MM.1S (cell line): Measurements from ENCODE around the gene DHRS11.

Experiments used
- DNase-seq: peaks from one replicate; pipeline ENCODE4 v3.0.0-alpha.2; 2015
- H2AFZ ChIP-seq: fragments of 300-600 bp; sonication (generic); 2 replicates; pipeline ENCODE4 v1.6.0; 2016; ENCODE audit warnings: antibody characterized with exemption, low read length
- H3F3A ChIP-seq: fragments of 300-600 bp; sonication (generic); 2 replicates; pipeline ENCODE4 v1.6.1; 2016; ENCODE audit warnings: mild to moderate bottlenecking, antibody characterized with exemption, low read length, moderate library complexity, mixed read lengths; ENCODE audit not compliant: insufficient read depth
- H3K27ac ChIP-seq: fragments of 300-600 bp; sonication (generic); 2 replicates; pipeline ENCODE4 v1.5.1; 2016; ENCODE audit warnings: mild to moderate bottlenecking, low read length
- H3K27me3 ChIP-seq: fragments of 300-600 bp; sonication (generic); replicated peaks from 2 replicates; pipeline ENCODE4 v1.6.0; 2016; ENCODE audit warnings: low read length; ENCODE audit not compliant: insufficient read depth
- H3K36me3 ChIP-seq: fragments of 300-600 bp; sonication (generic); replicated peaks from 2 replicates; pipeline ENCODE4 v1.6.1; 2016; ENCODE audit warnings: mild to moderate bottlenecking, low read length, mixed read lengths; ENCODE audit not compliant: insufficient read depth
- H3K4me1 ChIP-seq: fragments of 300-600 bp; sonication (generic); 2 replicates; pipeline ENCODE4 v1.6.1; 2016; ENCODE audit warnings: low read length, mixed read lengths
- H3K4me2 ChIP-seq: fragments of 300-600 bp; sonication (generic); 2 replicates; pipeline ENCODE4 v1.6.0; 2016; ENCODE audit warnings: low read depth, low read length
- H3K4me3 ChIP-seq: fragments of 300-600 bp; sonication (generic); 2 replicates; pipeline ENCODE4 v1.5.1; 2016; ENCODE audit warnings: low read length, mixed read lengths
- H3K79me2 ChIP-seq: fragments of 300-600 bp; sonication (generic); 2 replicates; pipeline ENCODE4 v1.6.1; 2016; ENCODE audit warnings: mixed run types, low read length, mixed read lengths
- H3K9ac ChIP-seq: fragments of 300-600 bp; sonication (generic); 2 replicates; pipeline ENCODE4 v1.6.1; 2016; ENCODE audit warnings: low read length, mixed read lengths
- H3K9me2 ChIP-seq: fragments of 300-600 bp; sonication (generic); replicated peaks from 2 replicates; pipeline ENCODE4 v1.6.1; 2016; ENCODE audit warnings: mild to moderate bottlenecking, low read length, mixed read lengths; ENCODE audit not compliant: insufficient read depth
- H3K9me3 ChIP-seq: fragments of 300-600 bp; sonication (generic); replicated peaks from 2 replicates; pipeline ENCODE4 v1.6.1; 2016; ENCODE audit warnings: mild to moderate bottlenecking, low read length, mixed read lengths; ENCODE audit not compliant: insufficient read depth
- H4K20me1 ChIP-seq: fragments of 300-600 bp; sonication (generic); 2 replicates; pipeline ENCODE4 v1.6.1; 2016; ENCODE audit warnings: mild to moderate bottlenecking, low read length, moderate library complexity, mixed read lengths; ENCODE audit not compliant: insufficient read depth
- CTCF ChIP-seq: fragments of 300-600 bp; sonication (generic); IDR thresholded peaks from 2 replicates; pipeline ENCODE4 v1.5.1; 2016; ENCODE audit warnings: antibody characterized with exemption, low read length, mixed read lengths
- EZH2 ChIP-seq: fragments of 300-600 bp; sonication (generic); optimal IDR thresholded peaks from 2 replicates; pipeline ENCODE3; 2017; ENCODE audit warnings: low read depth, mild to moderate bottlenecking, antibody characterized with exemption, low read length, mixed read lengths
- EZH2phosphoT487 ChIP-seq: fragments of 300-600 bp; sonication (generic); IDR thresholded peaks from 2 replicates; pipeline ENCODE4 v1.6.1; 2018; ENCODE audit warnings: antibody characterized with exemption, low read length

Gene DHRS11

GRCh38 chr17:36647636-36648035 lies 56.0 kb downstream of the DHRS11 start:
- Histone ChIP-seq H2AFZ (no peak overlapping the region), H4K20me1 (no peaks in the 10 kb centered on the region)

GRCh38 chr17:36650096-36650775 lies 58.6 kb downstream of the DHRS11 start:
- peaks cover 27% of the 10 kb centered on the region for H3K27me3 ChIP-seq
- no peak overlapping the region for H3K4me2 ChIP-seq

More at GRCh38 chr17:36647636-36648035, 56.0 kb downstream of the DHRS11 start:
- Histone ChIP-seq H3K27me3 (peaks cover 46% of the 10 kb centered on the region), H3F3A (no peaks in the 10 kb centered on the region), H3K4me1 (no peaks in the 10 kb centered on the region), H3K9ac (no peak overlapping the region), H3K27ac (no peak overlapping the region), H3K79me2 (no peaks in the 10 kb centered on the region), H3K4me2 (no peak overlapping the region), H3K9me2 (no peaks in the 10 kb centered on the region), H3K9me3 (no peaks in the 10 kb centered on the region), H3K4me3 (no peak overlapping the region), H3K36me3 (no peaks in the 10 kb centered on the region)
- no peak for DNase-seq
- TF ChIP-seq EZH2phosphoT487 (no peak), EZH2 (no peak), CTCF (no peak)

More at GRCh38 chr17:36650096-36650775, 58.6 kb downstream of the DHRS11 start:
- Histone ChIP-seq H3K4me3 (no peak overlapping the region), H3K27ac (no peak overlapping the region), H4K20me1 (no peaks in the 10 kb centered on the region), H3K9me2 (no peaks in the 10 kb centered on the region), H3K4me1 (no peaks in the 10 kb centered on the region), H3K9ac (no peak overlapping the region), H2AFZ (no peak overlapping the region), H3K79me2 (no peaks in the 10 kb centered on the region), H3K36me3 (no peaks in the 10 kb centered on the region), H3K9me3 (no peaks in the 10 kb centered on the region), H3F3A (no peaks in the 10 kb centered on the region)
- TF ChIP-seq EZH2, result no peak
- TF ChIP-seq EZH2phosphoT487, result no peak
- DNase-seq, result no peak
